Measurements from ENCODE around the gene MPPE1.

The MPPE1 gene, protein sequence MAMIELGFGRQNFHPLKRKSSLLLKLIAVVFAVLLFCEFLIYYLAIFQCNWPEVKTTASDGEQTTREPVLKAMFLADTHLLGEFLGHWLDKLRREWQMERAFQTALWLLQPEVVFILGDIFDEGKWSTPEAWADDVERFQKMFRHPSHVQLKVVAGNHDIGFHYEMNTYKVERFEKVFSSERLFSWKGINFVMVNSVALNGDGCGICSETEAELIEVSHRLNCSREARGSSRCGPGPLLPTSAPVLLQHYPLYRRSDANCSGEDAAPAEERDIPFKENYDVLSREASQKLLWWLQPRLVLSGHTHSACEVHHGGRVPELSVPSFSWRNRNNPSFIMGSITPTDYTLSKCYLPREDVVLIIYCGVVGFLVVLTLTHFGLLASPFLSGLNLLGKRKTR

DNA sequence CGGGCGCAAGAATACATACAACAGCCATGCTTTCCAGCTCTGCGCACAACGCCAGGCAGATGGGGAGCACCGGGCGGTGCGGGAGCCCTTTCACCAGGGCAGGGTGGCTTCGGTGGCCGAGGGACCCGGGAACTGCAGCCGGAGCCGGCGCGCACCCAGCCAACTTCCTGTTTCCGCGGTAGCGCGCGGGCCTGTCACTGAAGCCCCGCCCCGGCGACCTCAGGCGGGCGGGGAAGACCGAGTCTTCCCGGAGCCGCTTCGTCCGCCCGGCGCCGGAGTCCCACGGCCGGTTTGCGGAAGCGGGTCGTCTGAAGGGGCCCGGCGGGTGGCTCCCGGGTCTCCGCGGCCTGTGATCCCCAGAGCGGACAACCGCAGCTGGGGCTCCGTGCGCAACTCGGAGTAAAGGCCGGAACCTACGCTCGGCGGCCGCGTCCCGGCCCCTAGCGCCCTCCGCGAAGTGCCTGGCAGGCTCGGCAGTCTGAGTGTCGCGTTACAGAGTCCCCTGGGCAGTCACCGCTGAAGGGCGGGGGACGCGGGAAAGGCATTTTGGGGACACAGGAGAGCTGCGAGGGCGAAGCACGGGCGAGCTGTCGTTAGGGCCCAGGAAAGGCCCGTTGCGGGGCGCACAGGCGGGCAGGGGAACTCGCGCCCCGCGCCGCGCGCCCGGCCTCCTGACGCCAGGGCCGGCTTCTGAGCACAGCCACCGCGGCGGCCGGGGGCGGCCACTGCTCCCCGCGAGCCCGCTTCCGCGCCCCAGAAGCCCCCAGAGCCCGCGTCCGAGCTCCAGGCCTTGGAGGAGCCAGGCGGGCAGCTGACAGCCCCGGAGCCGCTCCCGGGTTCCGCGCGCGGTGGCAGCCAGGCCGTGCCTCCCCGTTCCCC is at the start of gene MPPE1:
TSS of gene MPPE1 (minus strand) at position 136 of the 879 bp plus-strand sequence. CDS start 11,053 bp downstream, outside the sequence.
- H3K27ac ChIP-seq (ENCODE audit: low read length): peak within 1 kb of the TSS; percentile 70
- TF ChIP-seq EZH2phosphoT487 (IDR thresholded peaks at IDR 0.05; ENCODE audit: low read length) (no peak), EZH2 (optimal IDR thresholded peaks at IDR 0.05; ENCODE audit: low read depth, low read length) (no peak)
- TF ChIP-seq, protein P1, sequence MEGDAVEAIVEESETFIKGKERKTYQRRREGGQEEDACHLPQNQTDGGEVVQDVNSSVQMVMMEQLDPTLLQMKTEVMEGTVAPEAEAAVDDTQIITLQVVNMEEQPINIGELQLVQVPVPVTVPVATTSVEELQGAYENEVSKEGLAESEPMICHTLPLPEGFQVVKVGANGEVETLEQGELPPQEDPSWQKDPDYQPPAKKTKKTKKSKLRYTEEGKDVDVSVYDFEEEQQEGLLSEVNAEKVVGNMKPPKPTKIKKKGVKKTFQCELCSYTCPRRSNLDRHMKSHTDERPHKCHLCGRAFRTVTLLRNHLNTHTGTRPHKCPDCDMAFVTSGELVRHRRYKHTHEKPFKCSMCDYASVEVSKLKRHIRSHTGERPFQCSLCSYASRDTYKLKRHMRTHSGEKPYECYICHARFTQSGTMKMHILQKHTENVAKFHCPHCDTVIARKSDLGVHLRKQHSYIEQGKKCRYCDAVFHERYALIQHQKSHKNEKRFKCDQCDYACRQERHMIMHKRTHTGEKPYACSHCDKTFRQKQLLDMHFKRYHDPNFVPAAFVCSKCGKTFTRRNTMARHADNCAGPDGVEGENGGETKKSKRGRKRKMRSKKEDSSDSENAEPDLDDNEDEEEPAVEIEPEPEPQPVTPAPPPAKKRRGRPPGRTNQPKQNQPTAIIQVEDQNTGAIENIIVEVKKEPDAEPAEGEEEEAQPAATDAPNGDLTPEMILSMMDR (IDR thresholded peaks at IDR 0.05; ENCODE audit: low read length): no peak
- H3K9me2 ChIP-seq (replicated peaks; ENCODE audit: insufficient read depth, low read length): no peaks in the 10 kb centered on the region
- peak; percentile 88 for DNase-seq
- H3K4me3 ChIP-seq (ENCODE audit: low read length): peak within 1 kb of the TSS; percentile 86
- no peaks in the 10 kb centered on the region for H3K9me3 ChIP-seq (replicated peaks; ENCODE audit: insufficient read depth, low read length)
- no peaks in the 10 kb centered on the region for H4K20me1 ChIP-seq (ENCODE audit: insufficient read depth, low read length)
- H3K79me2 ChIP-seq (ENCODE audit: low read length): peaks cover 3% of the 10 kb centered on the region; the same call in 1 of the 2 replicates
- H3K9ac ChIP-seq (ENCODE audit: low read length): peak within 1 kb of the TSS; percentile 86
- H3F3A ChIP-seq (ENCODE audit: insufficient read depth, low read length): 0 out of 2 replicates have a peak, but pooled peaks cover 4% of the 10 kb centered on the region
- H3K27me3 ChIP-seq (replicated peaks; ENCODE audit: insufficient read depth, low read length): no peaks in the 10 kb centered on the region
- H3K4me2 ChIP-seq (ENCODE audit: low read depth, low read length): peak within 1 kb of the TSS; percentile 92
- peak within 1 kb of the TSS; percentile 97 for H2AFZ ChIP-seq (ENCODE audit: low read length)
- H3K4me1 ChIP-seq (ENCODE audit: low read length): no peaks in the 10 kb centered on the region
- no peaks in the 10 kb centered on the region for H3K36me3 ChIP-seq (replicated peaks; ENCODE audit: insufficient read depth, low read length)

DNA sequence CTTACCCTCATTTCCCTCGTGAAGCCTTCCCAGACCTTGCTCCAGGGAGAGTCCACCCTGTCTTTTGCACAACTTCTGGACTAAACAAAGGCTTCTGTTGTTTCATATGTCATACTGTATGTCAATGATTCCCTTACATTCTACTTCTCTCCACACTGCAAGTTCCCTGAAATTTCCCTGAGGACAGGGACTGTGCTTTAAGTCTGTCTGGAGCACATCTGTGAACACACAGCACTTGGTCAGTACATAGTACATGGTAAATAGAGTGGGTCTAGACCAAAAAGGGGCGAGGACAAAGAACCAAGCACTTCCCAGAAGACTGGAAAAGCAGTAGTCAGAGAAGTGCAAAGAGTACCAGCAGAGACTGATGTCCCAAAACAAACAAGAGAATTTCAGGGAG is 49.5 kb upstream of the MPPE1 start:
- H3K4me3 ChIP-seq (ENCODE audit: low read length): no peak overlapping the region
- no peaks in the 10 kb centered on the region for H3K27me3 ChIP-seq (replicated peaks; ENCODE audit: insufficient read depth, low read length)
- H3K9me3 ChIP-seq (replicated peaks; ENCODE audit: insufficient read depth, low read length): no peaks in the 10 kb centered on the region
- TF ChIP-seq, protein P1 (IDR thresholded peaks at IDR 0.05; ENCODE audit: low read length): no peak
- TF ChIP-seq EZH2 (optimal IDR thresholded peaks at IDR 0.05; ENCODE audit: low read depth, low read length): no peak
- no peak overlapping the region for H2AFZ ChIP-seq (ENCODE audit: low read length)
- H3K79me2 ChIP-seq (ENCODE audit: low read length): no peaks in the 10 kb centered on the region
- no peak overlapping the region for H3K4me2 ChIP-seq (ENCODE audit: low read depth, low read length)
- H4K20me1 ChIP-seq (ENCODE audit: insufficient read depth, low read length): no peaks in the 10 kb centered on the region
- no peak for DNase-seq
- H3K9ac ChIP-seq (ENCODE audit: low read length): no peak overlapping the region
- H3K9me2 ChIP-seq (replicated peaks; ENCODE audit: insufficient read depth, low read length): no peaks in the 10 kb centered on the region
- H3F3A ChIP-seq (ENCODE audit: insufficient read depth, low read length): no peaks in the 10 kb centered on the region
- no peaks in the 10 kb centered on the region for H3K4me1 ChIP-seq (ENCODE audit: low read length)
- no peaks in the 10 kb centered on the region for H3K36me3 ChIP-seq (replicated peaks; ENCODE audit: insufficient read depth, low read length)
- no peak overlapping the region for H3K27ac ChIP-seq (ENCODE audit: low read length)

DNA sequence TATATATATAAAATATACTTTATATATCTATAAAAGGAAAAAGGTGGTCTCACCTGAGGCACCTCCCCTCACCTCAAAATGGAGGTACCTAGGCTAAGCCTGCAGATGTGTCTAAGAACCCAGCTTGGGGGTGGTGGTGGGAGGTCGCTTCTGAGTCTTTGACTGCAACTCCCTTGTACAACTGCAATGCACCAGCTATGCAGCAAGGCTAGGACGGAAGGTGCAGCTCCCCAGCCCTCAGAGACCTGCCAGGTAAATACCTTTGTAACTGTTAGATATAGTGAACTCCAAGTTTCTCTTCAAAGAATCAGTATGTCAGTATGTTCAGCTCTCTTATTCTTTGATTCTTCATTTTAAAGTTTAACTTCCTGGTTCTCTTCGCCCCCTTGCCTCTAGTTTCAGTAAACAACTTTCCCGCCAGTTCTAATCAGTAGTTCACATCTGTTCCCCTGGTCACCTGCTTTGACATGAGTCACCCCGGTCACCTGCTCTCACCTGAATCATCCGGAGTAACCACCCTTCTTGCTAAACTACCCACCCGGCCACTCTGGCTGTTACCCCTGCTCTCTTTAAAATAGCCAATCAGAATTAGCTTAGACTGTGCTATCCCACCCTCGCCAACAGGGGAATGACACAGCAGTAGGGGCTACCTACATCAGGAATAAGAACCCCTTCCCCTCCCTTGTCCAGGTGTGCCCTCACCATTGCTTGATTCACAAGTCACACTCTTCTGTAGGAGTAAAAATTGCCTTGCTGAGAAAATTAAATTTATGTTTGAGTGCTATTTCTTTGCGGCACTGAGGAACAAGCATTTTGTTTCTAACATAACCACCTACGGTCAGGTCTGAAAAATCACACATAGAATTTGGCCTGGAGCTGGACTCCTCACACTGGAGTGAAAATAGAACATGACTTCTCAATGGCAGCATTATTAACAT is 48.5 kb upstream of the MPPE1 start:
- H3K4me2 ChIP-seq (ENCODE audit: low read depth, low read length): no peak overlapping the region
- H3K9ac ChIP-seq (ENCODE audit: low read length): no peak overlapping the region
- no peaks in the 10 kb centered on the region for H3K4me1 ChIP-seq (ENCODE audit: low read length)
- TF ChIP-seq EZH2phosphoT487 (IDR thresholded peaks at IDR 0.05; ENCODE audit: low read length): no peak
- TF ChIP-seq, protein P1 (IDR thresholded peaks at IDR 0.05; ENCODE audit: low read length): no peak
- no peak for TF ChIP-seq EZH2 (optimal IDR thresholded peaks at IDR 0.05; ENCODE audit: low read depth, low read length)
- H3K9me3 ChIP-seq (replicated peaks; ENCODE audit: insufficient read depth, low read length): no peaks in the 10 kb centered on the region
- no peak for DNase-seq
- no peak overlapping the region for H2AFZ ChIP-seq (ENCODE audit: low read length)
- no peak overlapping the region for H3K4me3 ChIP-seq (ENCODE audit: low read length)
- H4K20me1 ChIP-seq (ENCODE audit: insufficient read depth, low read length): no peaks in the 10 kb centered on the region
- H3K27ac ChIP-seq (ENCODE audit: low read length): no peak overlapping the region
- H3F3A ChIP-seq (ENCODE audit: insufficient read depth, low read length): no peaks in the 10 kb centered on the region
- no peaks in the 10 kb centered on the region for H3K27me3 ChIP-seq (replicated peaks; ENCODE audit: insufficient read depth, low read length)
- no peaks in the 10 kb centered on the region for H3K9me2 ChIP-seq (replicated peaks; ENCODE audit: insufficient read depth, low read length)
- H3K79me2 ChIP-seq (ENCODE audit: low read length): no peaks in the 10 kb centered on the region
- no peaks in the 10 kb centered on the region for H3K36me3 ChIP-seq (replicated peaks; ENCODE audit: insufficient read depth, low read length)
